Neural cell (in vitro differentiated cells): ENCODE results near the gene GTF2H1. TPM values are rescaled to one million over a fixed set of nuclear protein-coding genes. Genes with fewer than 3 reads are reported as not detected.

Source experiments
- H2AFZ ChIP-seq: fragments of 200-600, 300-800 bp; sonication (generic), shearing (Covaris generic); 2 replicates; pipeline ENCODE4 v1.6.0; 2014; ENCODE audit warnings: low read depth, mild to moderate bottlenecking, antibody characterized with exemption, low read length, moderate library complexity
- H3F3A ChIP-seq: fragments of 200-600 bp; shearing (Covaris generic); 2 replicates; pipeline ENCODE4 v1.6.1; 2016; ENCODE audit warnings: mild to moderate bottlenecking, moderate library complexity, mixed read lengths, antibody characterized with exemption, low read length; ENCODE audit not compliant: insufficient read depth, poor library complexity, severe bottlenecking
- H3K27ac ChIP-seq: fragments of 200-600, 300-800 bp; sonication (generic), shearing (Covaris generic); 2 replicates; pipeline ENCODE4 v1.5.1; 2014; ENCODE audit warnings: mild to moderate bottlenecking, low read length, moderate library complexity
- H3K27me3 ChIP-seq: fragments of 300-800, 200-600 bp; sonication (generic), shearing (Covaris generic); 2 replicates; pipeline ENCODE4 v1.6.0; 2014; ENCODE audit warnings: mild to moderate bottlenecking, low read depth, low read length, moderate library complexity; ENCODE audit not compliant: insufficient read depth
- H3K36me3 ChIP-seq: fragments of 300-800, 200-600 bp; sonication (generic), shearing (Covaris generic); 2 replicates; pipeline ENCODE4 v1.5.1; 2014; ENCODE audit warnings: mild to moderate bottlenecking, antibody characterized with exemption, low read length, moderate library complexity; ENCODE audit not compliant: insufficient read depth
- H3K4me2 ChIP-seq: fragments of 300-800, 200-600 bp; sonication (generic), shearing (Covaris generic); 2 replicates; pipeline ENCODE4 v1.6.0; 2014; ENCODE audit warnings: mild to moderate bottlenecking, low read length
- H3K4me3 ChIP-seq: fragments of 300-800, 200-600 bp; sonication (generic), shearing (Covaris generic); 2 replicates; pipeline ENCODE4 v1.5.1; 2014; ENCODE audit warnings: mild to moderate bottlenecking, low read length, moderate library complexity
- H3K79me2 ChIP-seq: fragments of 200-600 bp; shearing (Covaris generic); replicated peaks from 2 replicates; pipeline ENCODE4 v1.6.0; 2014; ENCODE audit warnings: mild to moderate bottlenecking, low read length, moderate library complexity; ENCODE audit not compliant: insufficient read depth
- H3K9ac ChIP-seq: fragments of 300-800, 200-600 bp; sonication (generic), shearing (Covaris generic); 2 replicates; pipeline ENCODE4 v1.6.1; 2016; ENCODE audit warnings: mild to moderate bottlenecking, low read length, mixed read lengths
- H3K9me2 ChIP-seq: fragments of 200-600 bp; shearing (Covaris generic); 2 replicates; pipeline ENCODE4 v1.6.1; 2016; ENCODE audit warnings: mild to moderate bottlenecking, low read length, mixed read lengths; ENCODE audit not compliant: insufficient read depth
- H3K9me3 ChIP-seq: fragments of 200-600, 300-800 bp; sonication (generic), shearing (Covaris generic); 2 replicates; pipeline ENCODE4 v1.6.1; 2016; ENCODE audit warnings: mild to moderate bottlenecking, mixed run types, low read length, moderate library complexity, mixed read lengths
- H4K20me1 ChIP-seq: fragments of 200-600 bp; shearing (Covaris generic); 2 replicates; pipeline ENCODE4 v1.6.1; 2016; ENCODE audit warnings: mild to moderate bottlenecking, mixed run types; ENCODE audit not compliant: insufficient read depth
- CTCF ChIP-seq: fragments of 450-650 bp; IDR thresholded peaks from 2 replicates; pipeline ENCODE4 v1.5.1; 2014; ENCODE audit warnings: antibody characterized with exemption, mild to moderate bottlenecking, moderate library complexity; ENCODE audit not compliant: poor library complexity, severe bottlenecking
- EP300 ChIP-seq: fragments of 450-650 bp; conservative IDR thresholded peaks from 2 replicates; pipeline ENCODE4 v1.6.1; 2014; ENCODE audit warnings: antibody characterized with exemption, mild to moderate bottlenecking, moderate library complexity; ENCODE audit not compliant: poor library complexity, severe bottlenecking
- EZH2 ChIP-seq: fragments of 200-600, 300-800 bp; shearing (Covaris generic), sonication (generic); IDR thresholded peaks from 2 replicates; pipeline ENCODE4 v1.6.1; 2014; ENCODE audit warnings: antibody characterized with exemption, low read length, borderline replicate concordance, mild to moderate bottlenecking; ENCODE audit not compliant: insufficient read depth, poor library complexity, severe bottlenecking
- MXI1 ChIP-seq: fragments of 450-650 bp; conservative IDR thresholded peaks from 2 replicates; pipeline ENCODE4 v1.6.1; 2014; ENCODE audit warnings: antibody characterized with exemption, mild to moderate bottlenecking; ENCODE audit not compliant: poor library complexity, severe bottlenecking
- POLR2AphosphoS5 ChIP-seq: IDR thresholded peaks from 2 replicates; pipeline ENCODE4 v1.6.1; 2012
- RAD21 ChIP-seq: fragments of 450-650 bp; conservative IDR thresholded peaks from 2 replicates; pipeline ENCODE4 v1.6.1; 2014; ENCODE audit warnings: antibody characterized with exemption, mild to moderate bottlenecking, moderate library complexity
- REST ChIP-seq: IDR thresholded peaks from 2 replicates; pipeline ENCODE4 v1.6.1; 2012; ENCODE audit warnings: borderline replicate concordance
- SMC3 ChIP-seq: fragments of 450-650 bp; conservative IDR thresholded peaks from 2 replicates; pipeline ENCODE4 v1.6.1; 2014; ENCODE audit warnings: antibody characterized with exemption, mild to moderate bottlenecking, moderate library complexity; ENCODE audit not compliant: poor library complexity
- TAF1 ChIP-seq: IDR thresholded peaks from 2 replicates; pipeline ENCODE4 v1.6.1; 2012; ENCODE audit warnings: low read depth
- polyA plus RNA-seq: library from polyadenylated mRNA; depleted of rRNA; stranded (reverse); fragments of >200 nt; gene quantifications from 2 replicates; pipeline ENCODE4 v1.2.3, GENCODE V29; 2014
- small RNA-seq, 3 experiments: library from RNA; depleted of rRNA; stranded (forward); fragments of <200 nt; gene quantifications; one replicate each; pipeline ENCODE3, GENCODE V24; 2012

GTF2H1 gene
- polyA plus RNA-seq, 1 donor from 2014 or later: 109 TPM

- no peaks in the 10 kb centered on the region for H3F3A ChIP-seq
- H3K9me3 ChIP-seq: no peaks in the 10 kb centered on the region
- H3K9me2 ChIP-seq: no peaks in the 10 kb centered on the region
These were observed 94.1 kb downstream of the GTF2H1 start for GRCh38 chr11:18416459-18416858.

More at GRCh38 chr11:18416459-18416858, 94.1 kb downstream of the GTF2H1 start:
- Histone ChIP-seq H3K4me2 (no peak overlapping the region), H4K20me1 (no peaks in the 10 kb centered on the region), H3K4me3 (no peak overlapping the region), H3K79me2 (no peaks in the 10 kb centered on the region), H2AFZ (no peak overlapping the region), H3K9ac (no peak overlapping the region), H3K27ac (no peak overlapping the region), H3K27me3 (no peaks in the 10 kb centered on the region), H3K36me3 (no peaks in the 10 kb centered on the region)
- no peak for TF ChIP-seq SMC3
- no peak for TF ChIP-seq RAD21
- no peak for TF ChIP-seq REST
- no peak for TF ChIP-seq EZH2
- no peak for TF ChIP-seq MXI1
- TF ChIP-seq CTCF: no peak
- no peak for TF ChIP-seq TAF1
- no peak for TF ChIP-seq EP300
- TF ChIP-seq POLR2AphosphoS5: no peak

Small RNAs within 50 kb of the gene (small RNA-seq; reads per million reads assigned to genes)
- gene MIR3159: 0 to 3.7 (median 2.3) reads per million in 3 experiments

Other genes with a start within 250 kb of the GTF2H1 start
- gene SAAL1, start 216.5 kb upstream of the GTF2H1 start, polyA plus RNA-seq: 51.7 and 66.2 TPM in 2 replicates
- not detected in 2 replicates for gene MRGPRX3, start 190.0 kb upstream of the GTF2H1 start, polyA plus RNA-seq
- not detected in 2 replicates for gene MRGPRX4, start 149.7 kb upstream of the GTF2H1 start, polyA plus RNA-seq
- 0.58 TPM in 1 of 2 replicates, not detected in the other for gene SAA4, start 85.8 kb upstream of the GTF2H1 start, polyA plus RNA-seq
- gene SAA2, start 73.9 kb upstream of the GTF2H1 start, polyA plus RNA-seq: not detected in 2 replicates
- not detected in 2 replicates for gene SAA1, start 56.3 kb upstream of the GTF2H1 start, polyA plus RNA-seq
- gene HPS5, start 427 bp upstream of the GTF2H1 start, polyA plus RNA-seq: 28.5 and 37.0 TPM in 2 replicates
- gene LDHA, start 72.0 kb downstream of the GTF2H1 start, polyA plus RNA-seq: 39.9 and 45.6 TPM in 2 replicates
- not detected in 2 replicates for gene LDHC, start 89.8 kb downstream of the GTF2H1 start, polyA plus RNA-seq
- not detected in 2 replicates for gene LDHAL6A, start 133.3 kb downstream of the GTF2H1 start, polyA plus RNA-seq
- gene TSG101, start 204.4 kb downstream of the GTF2H1 start, polyA plus RNA-seq: 115 and 129 TPM in 2 replicates